Measurements from ENCODE around the gene ZNF181.

DNA sequence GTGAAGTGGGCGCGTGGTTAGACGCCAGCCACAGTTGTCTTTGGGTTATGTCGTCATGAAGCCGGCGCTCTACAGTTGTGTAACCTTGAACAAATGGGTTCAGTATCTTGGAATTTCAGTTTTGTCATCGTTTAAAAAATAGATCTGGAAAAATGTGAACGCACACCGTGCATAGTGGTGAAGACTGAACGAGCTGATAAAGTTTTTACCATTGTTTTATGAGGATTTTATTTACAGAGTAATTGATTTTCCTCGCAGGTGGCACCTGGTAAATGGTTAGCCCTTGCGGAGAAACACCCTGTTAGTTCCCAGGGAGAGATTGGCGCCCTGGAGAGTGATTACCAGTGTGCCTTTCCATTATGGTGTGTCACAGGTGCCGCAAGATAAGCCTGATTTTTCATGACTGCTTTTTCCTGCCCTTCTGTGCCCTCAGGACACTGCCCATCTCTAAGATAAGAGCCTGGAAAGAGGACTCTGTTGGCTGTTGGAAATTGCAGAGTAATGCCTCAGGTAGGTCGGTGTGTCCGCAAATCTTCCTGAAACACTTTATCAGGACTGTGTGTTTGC is 577 bp downstream of the ZNF181 start:
- TF ChIP-seq CTCF (IDR thresholded peaks at IDR 0.05), result no peak
- no peak for TF ChIP-seq POLR2A (IDR thresholded peaks at IDR 0.05)

Data from testis (tissue), 2 donors.